ENCODE data around the gene RPS10.

RPS10 gene

DNA sequence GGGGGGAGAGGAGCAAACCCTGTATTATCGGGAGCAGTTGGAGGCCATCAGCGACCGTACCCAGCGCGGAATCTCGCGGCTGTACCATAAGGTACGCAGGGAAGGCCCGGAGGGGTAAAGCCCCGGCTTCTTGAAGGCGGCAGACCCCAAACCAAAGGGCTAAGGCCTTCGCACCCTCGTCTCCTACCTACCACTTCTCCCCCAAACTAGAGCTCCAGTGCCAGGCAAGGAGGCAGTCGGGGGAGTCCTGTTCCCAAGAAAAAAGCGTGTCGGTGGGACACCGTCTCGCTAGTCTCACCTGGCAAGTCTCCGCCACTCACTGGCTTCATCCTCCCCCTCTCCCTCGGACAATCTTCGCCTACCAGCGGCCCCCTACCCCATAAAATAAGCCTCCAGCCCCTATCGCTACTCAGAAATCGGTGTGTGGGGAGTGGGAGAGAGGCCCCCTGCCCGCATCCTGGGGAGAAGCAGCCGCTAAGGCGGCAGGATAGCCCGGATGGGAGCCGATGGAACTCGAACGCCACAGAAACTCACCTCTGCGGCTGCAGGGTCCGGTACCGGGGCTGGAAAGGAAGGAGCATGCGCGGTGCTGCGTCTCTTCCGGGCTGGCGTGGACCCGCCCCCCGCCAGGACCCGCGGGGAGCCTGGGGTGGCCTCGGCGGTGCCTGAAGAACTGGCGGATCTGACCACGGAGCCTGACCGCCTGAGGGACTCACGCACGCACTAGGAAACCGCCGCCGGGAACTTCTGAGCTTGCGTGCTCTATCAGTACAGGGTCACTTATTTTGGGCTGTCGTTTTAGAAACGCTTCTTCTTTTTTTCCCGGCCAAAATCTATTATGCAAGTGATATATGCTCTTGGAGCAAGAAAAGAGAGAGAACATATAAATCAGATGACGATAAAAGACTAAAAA is at the start of gene RPS10:
Gene RPS10 (minus strand): TSS at position 572 of the 913 bp plus-strand sequence. CDS start 848 bp downstream, outside the sequence.
- peak; percentile 98 for DNase-seq

GRCh38 chr6:34475238-34475682 is 49.4 kb upstream of the RPS10 start:
- no peak for DNase-seq

GRCh38 chr6:34474754-34475153 is 48.9 kb upstream of the RPS10 start:
- DNase-seq, result no peak

GRCh38 chr6:34473967-34474366 is 48.1 kb upstream of the RPS10 start:
- no peak for DNase-seq

DNA sequence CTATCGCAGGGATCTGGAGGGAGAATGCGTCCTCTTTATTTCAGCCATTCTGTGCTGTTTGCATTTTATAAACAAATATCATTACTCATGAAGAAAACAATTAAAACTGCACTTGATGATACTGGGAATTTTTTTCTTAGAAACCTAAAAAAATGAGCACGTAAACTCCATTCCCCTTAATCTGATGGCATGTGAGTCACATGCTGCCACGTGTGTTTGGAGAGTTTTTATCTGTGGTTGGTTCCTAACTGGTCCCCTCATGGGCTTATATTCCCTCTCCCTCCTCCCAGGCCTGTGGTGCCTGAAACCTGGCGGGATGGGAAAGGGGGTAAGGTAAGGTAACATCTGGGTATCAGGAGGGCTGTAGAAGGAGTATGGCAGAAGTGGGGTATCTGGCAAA is 46.6 kb upstream of the RPS10 start:
- DNase-seq, result no peak

DNA sequence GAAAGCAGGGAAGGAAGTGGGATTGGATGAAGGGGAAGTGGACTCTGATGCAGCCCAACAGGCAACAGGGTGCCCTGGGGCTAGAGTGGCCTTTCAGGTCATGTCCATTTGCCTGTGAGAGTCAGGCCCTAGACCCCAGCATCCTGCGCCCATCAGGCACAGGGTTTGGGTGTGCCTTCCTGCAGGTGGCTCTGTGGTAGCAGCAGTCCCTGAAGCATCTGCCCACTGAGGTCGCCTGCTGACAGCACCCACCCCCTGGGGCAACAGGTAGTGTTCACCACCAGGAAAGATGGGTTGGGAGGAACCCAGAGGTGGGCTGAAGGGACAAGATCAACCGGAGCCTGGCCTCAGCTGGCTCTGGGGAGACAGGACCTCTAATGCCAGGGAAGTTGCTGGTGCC is 43.6 kb upstream of the RPS10 start:
- DNase-seq, result no peak

DNA sequence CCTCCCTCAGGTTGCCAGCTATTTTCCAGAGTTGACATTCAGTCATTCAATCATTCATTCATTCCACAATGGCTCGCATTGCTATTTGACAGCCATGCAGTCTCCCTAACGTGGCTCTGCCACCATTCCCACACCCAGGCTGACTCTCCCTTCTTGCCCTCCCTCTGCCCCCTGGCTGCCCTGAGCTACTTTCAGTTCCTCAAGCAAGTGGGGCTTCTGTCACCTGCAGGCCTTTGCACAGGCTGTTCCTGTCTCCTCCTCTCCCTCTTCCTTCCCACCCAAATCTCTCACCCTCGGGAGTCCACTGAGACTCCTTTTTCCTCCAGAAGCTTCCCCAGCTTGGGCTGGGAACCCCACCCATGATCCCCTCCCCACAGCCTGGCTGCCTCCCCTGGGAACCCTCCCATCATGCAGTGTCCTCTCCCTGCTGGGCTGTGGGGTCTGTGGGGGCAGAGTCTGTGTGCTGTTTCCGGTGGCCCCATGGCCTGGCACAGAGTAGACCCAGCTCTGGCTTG is 42.6 kb upstream of the RPS10 start:
- DNase-seq, result no peak

DNA sequence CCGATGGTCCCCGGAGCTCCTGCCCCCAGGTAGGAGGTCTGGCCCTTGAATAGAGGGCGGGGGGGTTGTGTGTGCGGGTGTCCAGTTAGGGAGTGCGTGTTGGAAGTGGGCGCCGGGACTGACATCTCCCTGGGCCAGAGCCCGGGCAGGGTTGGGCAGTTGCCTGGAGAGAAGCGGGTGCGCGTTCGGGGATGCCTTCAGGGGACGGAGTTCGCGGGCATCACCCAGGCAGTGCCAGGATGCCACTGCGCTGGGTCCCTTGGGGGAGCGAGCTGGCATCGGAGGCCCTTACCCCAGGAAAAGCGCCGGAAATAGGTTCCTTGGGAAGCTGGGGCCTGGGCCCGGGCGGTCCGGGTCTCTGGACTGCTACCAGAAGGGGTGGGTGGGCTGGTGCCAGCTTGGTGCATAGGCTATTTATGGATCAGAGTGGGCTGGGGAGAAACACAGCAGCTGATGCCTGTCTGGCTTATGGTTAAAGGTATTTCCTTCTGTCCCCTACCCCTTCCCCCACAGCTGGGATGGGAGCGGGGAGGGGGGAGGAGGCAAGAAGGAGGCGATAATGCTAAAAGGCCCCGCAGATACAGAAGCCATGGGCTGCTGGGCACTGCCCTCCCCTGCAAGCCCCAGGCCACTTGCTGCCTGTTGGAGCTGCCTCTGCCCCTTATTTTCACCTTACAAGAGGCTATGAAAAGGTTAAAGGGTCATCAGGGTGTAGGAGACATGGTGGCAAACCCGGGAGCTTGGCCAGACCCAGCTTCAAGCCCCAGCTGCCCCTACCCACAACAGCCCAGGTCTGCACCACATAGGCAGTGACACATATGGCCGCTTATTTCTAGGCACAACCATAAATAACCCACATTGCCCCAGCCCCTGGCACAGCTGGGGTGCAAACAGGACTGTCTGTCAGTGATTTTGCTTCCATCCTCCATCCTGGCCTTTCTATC is 40.6 kb upstream of the RPS10 start:
- no peak for DNase-seq

DNA sequence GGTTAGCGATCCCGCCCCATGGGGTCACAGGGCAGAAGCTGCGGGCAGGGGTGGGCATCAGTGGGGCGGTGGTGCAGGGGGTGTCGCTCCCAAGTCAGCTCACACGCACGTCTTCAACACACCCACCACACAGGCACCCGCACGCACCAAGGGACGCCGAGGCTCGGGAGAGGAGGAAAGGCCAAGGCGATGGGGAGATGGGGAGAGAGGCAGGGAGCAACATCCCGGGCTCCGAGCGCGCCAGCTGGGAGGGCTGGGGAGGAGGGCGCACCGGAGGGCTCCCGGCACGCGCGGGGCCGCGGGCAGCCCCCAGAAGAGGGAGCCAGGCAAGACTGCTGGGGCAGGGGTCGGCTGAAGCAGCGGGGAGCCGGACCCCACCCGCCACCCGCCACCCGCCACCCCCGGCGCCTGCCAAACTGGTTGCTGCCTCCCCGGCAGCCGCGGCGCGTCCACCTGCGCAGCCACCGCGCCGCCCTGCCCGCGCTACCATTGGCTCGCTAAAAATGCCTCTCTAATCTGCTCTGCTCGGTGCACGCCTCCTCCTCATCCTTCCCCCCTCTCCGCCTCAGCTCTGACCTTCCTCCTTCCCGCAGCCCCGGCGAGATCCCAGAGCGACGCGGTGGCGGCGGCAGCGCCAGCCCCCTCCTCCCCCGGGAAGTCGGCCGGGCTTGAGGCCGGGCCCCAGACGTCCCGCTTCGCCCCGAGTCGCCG is 39.8 kb upstream of the RPS10 start, which contains the start of gene PACSIN1:
Gene PACSIN1 (plus strand): TSS at position 546 of the 711 bp plus-strand sequence. CDS start 60,230 bp downstream, outside the sequence.
- peak; percentile 60 for DNase-seq

DNA sequence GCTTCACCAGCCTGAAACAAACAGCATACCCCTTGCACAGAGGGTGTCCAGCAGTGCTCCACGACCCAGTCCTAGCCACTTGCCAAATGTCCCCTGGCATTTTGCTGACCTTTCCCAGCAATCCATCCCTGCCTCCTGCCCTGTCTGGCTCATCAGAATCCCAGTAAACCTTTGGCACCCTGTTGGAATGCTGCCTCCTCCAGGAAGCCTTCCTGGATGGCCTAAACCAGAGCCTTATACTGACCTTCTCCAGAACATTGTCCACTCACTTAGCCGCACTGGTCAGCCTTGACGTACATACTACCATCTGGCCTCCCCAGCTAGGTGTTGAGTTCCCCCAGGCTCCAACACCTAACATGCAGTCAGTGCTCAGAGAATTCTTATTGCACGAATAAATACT is 38.0 kb upstream of the RPS10 start:
- DNase-seq, result no peak

- DNase-seq, result no peak
Measured at GRCh38 chr6:34463299-34463698, 37.4 kb upstream of the RPS10 start.

DNA sequence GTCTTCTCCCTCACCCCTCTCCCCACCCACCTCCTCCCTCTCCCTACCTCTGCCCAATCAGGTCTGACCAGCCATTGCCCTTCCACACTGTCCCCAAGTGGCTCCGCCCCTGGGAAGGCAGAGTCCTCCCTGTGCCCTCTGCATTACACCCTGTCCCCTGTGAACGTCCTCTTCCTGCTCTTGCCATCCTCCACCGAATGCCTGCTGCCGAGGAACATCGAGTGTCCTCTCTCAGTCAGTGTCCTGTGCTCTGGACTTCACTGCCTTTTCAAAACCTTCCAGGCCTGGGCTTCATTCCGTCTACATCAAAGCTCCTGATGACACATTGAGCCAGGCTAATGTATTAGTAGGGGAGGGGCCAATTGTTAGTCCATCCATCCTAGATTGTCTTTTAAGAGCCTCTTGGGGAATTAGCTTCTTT is 36.7 kb upstream of the RPS10 start:
- DNase-seq, result peak; percentile 51

DNA sequence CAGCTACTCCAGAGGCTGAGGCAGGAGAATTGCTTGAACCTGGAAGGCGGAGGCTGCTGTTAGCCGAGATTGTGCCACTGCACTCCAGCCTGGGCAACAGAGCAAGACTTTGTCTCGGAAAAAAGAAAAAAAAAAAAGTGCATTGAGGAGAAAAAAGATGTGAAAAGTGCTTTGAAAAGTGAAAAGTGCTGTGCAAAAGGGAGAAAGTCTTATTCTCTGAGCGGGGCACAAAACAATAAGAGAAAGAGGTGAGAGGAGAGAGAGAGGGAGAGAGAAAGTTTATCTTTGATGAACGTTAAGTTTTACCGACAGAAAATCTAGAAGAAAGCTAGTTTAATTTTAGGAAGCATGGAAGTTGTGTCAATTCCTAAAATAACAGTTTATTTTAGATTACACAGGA is 36.1 kb upstream of the RPS10 start:
- DNase-seq, result no peak

DNA sequence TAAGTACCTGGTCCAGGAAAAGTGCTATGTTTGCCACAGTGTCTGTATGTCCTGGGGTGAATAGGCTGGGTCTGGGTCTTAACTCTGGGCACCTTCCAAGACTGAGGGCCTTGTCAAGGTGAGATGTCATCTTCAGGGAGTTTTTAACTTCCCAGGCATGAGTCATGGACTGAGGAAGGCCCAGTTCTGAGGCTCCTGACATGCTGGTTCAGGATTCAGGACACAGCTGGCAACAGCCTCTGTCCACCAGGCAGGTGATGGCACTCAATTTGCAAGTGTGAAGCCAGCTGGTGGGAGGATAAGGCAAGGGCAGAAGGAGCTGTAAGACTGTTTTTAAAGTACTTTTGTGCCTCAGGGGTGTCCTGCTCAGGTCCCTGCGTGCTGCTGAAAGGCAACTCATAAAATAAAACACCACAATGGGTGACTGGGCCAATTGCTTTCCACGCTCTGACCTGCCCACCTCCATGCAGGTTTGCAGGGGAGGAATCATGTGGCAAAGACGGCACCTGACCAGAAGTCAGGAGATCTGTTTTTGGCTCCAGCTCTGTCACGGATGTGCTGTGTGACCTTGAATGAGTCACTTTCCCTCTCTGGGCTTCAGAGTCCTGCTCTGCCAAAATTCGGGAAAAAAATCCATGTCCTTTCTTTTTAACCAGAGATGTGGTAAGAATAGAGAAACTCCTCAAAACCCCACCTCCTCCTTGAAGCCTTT is 35.1 kb upstream of the RPS10 start:
- no peak for DNase-seq

DNA sequence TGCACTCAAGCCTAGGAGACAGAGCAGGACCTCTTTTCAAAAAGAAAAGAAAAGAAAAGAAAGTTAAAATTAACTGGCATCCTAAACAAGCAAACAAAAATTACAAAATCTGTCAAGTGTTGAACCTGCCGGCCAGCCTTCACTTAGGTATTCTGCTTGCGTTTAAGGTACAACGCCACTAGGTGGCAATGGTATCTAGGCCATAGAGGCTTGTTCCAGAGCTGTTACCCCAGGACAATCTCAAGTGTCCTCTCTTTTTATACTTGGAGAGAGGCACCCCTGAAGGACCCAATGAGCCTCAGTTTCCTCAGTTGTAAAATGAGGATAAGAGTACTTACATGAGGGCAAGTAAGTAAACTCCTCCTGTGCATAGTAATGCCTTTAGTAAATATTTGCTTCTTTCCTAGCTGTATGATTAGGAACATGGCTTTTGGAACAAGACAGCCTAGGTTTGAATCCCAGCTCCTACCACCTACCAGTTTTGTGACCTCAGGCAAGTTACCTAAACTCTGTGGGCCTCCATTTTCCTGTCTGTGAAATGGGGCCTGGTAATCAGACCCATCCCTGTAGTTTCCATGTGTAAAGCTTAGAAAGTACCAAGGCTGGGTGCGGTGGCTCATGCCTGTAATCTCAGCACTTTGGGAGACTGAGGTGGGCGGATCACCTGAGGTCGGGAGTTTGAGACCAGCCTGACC is 34.2 kb upstream of the RPS10 start:
- DNase-seq, result peak; percentile 54

DNA sequence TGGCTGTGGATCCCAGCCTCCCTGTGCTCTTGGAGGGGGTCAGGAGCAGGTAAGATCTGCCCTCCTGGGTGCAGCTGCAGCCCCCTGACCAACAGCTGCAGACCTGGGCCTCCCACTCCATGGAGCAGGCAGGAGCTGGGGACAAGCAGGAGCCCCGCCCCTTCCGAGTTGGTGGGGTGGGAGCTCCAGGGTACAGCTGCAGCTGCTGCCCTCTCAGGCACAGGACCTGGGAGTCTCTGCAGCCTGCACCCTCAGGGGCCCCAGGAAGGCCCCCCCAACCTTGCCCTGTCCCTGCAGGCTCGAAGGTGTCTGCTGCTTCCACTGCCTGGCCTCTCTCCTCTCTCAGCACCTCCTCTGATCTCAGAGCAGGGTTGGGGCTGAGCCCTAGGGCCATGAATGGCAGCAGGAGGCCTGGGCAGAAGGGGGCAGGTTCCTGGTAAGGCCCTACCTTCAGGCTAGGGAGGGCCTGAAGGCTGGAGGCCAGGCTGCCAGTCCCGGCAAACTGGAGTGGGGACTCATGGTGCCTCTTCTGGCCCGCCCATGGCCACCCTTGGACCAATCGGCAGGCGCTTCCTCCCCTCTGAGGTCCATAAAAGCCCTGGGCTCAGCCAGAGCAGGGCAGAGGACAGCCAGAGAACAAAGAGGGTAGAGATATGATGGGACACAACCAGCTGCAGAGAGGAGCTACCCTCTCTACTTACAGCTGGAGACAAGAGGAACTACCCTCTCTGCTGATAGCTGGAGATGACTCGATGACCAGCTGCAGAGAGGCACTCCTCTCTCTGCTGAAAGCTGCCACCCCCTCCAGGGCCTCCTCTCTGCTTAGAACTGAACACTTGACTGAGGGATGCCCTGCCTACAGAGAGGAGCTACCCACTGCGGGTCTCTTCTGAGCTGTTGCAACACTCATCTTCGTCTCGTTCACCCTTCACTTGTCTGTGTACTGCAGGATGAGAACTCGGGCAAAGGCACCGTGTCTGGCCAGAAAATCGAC is 32.2 kb upstream of the RPS10 start:
- no peak for DNase-seq

GRCh38 chr6:34457382-34457741 is 31.5 kb upstream of the RPS10 start:
- DNase-seq, result no peak

DNA sequence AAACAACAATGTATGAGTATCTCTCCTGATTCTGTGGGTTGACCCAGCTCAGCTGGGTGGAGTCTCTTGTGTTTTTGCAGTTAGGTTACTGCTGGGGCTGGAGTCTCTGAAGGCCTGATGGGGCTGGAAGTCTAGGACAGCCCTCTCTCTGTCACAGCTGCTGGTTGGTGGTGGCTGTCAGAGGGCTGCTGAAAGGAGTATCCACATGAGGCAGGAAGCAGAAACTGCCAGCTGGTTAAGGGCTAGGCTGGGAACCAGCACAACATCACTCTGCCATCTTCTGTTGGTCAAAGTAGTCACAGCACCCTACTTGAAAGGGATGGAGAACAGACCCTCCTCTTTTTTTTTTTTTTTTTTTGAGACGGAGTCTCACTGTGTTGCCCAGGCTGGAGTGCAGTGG is 30.0 kb upstream of the RPS10 start:
- no peak for DNase-seq

DNA sequence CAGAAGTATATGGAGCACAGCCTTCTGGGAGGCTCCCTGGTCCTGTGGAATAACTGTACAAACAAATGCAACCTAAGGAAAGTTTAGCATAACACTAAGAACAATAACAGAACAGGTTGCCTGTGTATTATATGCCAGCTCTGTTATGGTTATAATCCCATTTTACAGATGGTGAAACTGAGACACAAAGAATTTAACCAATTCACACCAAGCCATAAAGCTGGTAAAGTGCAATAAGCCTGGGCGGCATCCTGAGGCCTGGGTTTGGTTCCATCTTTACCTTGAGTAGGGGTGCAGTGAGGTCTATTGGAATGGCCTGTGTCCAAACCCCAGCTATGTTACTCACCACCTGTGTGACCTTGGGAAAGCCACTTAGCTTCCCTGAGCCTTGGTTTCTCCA is 25.3 kb upstream of the RPS10 start:
- DNase-seq, result no peak

DNA sequence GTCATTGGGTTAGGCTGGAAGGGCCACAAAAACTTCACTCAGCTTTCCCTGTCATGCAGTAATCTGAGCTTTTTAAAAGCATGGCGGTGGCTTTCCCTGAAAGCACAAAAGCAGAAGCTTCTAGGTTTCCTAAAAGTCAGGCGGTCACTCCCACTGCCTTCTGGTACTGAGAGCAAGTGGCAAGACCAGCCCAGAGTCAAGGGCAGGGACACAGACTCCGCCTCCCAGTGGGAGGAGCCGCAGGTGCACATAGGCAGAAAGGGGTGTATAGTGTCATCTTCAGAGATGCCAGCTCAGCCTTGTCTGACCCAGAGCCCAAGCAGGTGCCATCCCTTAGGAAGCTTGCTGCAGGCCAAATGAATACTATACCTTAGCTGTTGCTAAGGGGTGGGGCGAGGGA is 22.0 kb upstream of the RPS10 start:
- DNase-seq, result no peak
